Activated CD4-positive, alpha-beta memory T cell treated with anti-CD3 and anti-CD28 coated beads, Interleukin-2, amount 10 ng/mL, durations not matched to agents 7 days and 5 days (primary cell): ENCODE measurements around the gene MKNK2. TPM values are rescaled to one million over a fixed set of nuclear protein-coding genes. Genes with fewer than 3 reads are reported as not detected.

ENCODE experiments used
- CTCF ChIA-PET: fragments of 350-600 bp; sonication (Branson Sonifier 250); formaldehyde crosslinking; loops from one replicate; lab custom pipeline; 2021; ENCODE audit warnings: antibody characterized with exemption, inconsistent platforms; lab: Charles Lee
- POLR2A ChIA-PET: fragments of 350-600 bp; sonication (Branson Sonifier 250); formaldehyde crosslinking; loops from one replicate; lab custom pipeline; 2021; ENCODE audit warnings: antibody characterized with exemption; lab: Charles Lee
- DNase-seq: peaks from one replicate; pipeline ENCODE4 v3.0.0-alpha.2; 2020
- H3K27ac Mint-ChIP-seq: one replicate; pipeline ENCODE4 v1.8.0; 2021; ENCODE audit warnings: mild to moderate bottlenecking, mixed read lengths
- H3K27me3 Mint-ChIP-seq: one replicate; pipeline ENCODE4 v1.8.0; 2021; ENCODE audit warnings: mixed read lengths
- H3K36me3 Mint-ChIP-seq: one replicate; pipeline ENCODE4 v1.8.0; 2021; ENCODE audit warnings: low read depth, mixed read lengths
- H3K4me1 Mint-ChIP-seq: one replicate; pipeline ENCODE4 v1.8.0; 2021; ENCODE audit warnings: mixed read lengths
- H3K4me3 Mint-ChIP-seq: one replicate; pipeline ENCODE4 v1.8.0; 2021; ENCODE audit warnings: mild to moderate bottlenecking, mixed read lengths
- H3K9me3 Mint-ChIP-seq: one replicate; pipeline ENCODE4 v1.8.0; 2021; ENCODE audit warnings: mixed read lengths
- total RNA-seq, 2 experiments: library from RNA; stranded (reverse); gene quantifications; one replicate each; pipeline ENCODE4 v1.2.3, GENCODE V29; 2021

The MKNK2 gene
- total RNA-seq, 2 experiments from 2014 or later, result 239 to 253 TPM

DNA sequence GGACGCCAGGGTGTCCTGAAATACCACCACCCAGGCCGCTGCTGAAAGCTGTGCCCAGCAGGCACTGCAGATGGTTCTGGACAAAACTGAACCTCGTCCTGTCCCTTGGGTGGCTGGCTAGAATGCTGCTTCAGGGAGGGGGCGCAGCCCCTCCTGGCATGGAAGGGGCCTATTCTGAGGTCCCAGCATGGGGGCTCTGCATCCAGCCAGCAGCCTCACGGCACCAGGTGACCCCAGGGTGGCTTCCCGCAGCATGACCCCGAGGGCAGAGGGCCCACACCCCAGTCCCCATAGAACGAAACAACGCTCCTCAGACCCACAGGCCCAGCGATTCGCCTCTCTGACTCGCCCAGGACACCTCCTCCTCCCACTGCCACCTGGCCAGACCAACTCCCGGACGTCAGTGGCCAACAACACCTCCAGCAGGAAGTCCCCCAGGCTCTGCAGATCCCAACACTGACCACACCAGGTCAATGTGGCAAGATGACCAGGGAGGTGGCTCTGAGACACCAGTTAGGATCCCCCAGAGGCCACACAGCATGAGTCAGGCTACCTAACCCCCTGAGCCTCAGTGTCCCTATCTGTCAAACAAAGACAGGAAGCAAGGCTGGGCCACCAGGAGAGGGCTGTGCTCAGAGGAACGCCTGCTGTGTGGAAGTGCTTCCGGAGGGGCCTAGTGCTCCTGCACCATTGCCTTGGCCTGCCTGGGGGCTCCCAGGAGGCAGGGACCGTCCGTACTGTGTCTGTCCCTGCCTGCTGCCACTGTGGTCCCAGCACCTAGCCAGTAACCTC is 6.1 kb downstream of the MKNK2 start:
- Mint-ChIP-seq H3K27ac (peak overlapping the region; percentile 45), H3K27me3 (no peaks in the 10 kb centered on the region), H3K9me3 (no peaks in the 10 kb centered on the region), H3K36me3 (peaks cover 29% of the 10 kb centered on the region), H3K4me1 (peaks cover 60% of the 10 kb centered on the region), H3K4me3 (no peak overlapping the region)
- ChIA-PET CTCF (no interaction called here), POLR2A (interaction anchor here (1.4 kb wide), 1 partner anchor 12 kb away, joined by 6 read pairs; no protein-coding TSS in a partner anchor)
- DNase-seq, result peak; percentile 14

DNA sequence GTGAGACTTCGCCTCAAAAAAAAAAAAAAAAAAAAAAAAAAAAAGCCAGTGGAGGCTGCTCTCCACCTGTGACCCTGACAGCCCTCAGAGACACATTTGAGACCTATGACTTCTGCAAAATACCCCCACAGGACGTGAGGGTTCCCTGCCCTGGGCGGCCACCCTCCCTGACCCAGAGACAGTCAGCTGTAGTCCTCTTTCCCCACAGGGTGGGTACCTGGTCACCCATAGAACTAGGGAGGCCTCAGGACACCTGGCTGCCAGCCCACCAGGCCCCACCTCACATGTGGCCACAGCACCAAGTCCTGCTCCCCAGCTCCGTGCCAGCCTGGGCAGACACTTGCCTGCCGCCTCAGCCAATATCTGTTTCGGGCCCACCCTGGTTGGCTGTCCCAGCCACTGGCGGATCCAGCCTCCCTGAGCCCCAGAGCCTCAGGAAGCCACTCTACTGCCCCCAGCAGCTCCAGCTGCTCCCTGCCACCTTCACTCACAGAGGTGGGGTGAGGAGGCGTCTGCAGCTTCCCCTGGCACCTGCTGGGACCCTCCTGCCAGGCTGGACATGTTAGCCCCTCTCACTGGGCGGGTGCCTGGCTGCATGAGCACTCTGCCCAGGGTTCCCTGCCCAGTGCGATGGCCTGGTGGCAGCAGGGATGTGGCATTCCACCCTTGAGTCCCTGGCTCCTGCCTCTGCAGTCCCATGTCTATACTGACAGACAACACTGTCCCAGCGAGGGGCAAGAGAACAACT is 6.9 kb downstream of the MKNK2 start:
- DNase-seq, result no peak
- peaks cover 28% of the 10 kb centered on the region for H3K36me3 Mint-ChIP-seq
- POLR2A ChIA-PET, result interaction anchor here (0.9 to 3.2 kb wide), 4 partner anchors 8 to 12 kb away, joined by 3 to 25 read pairs (median 6); partner anchors contain the start of gene MKNK2
- H3K9me3 Mint-ChIP-seq, result no peaks in the 10 kb centered on the region
- CTCF ChIA-PET, result interaction anchor here (0.6 to 0.7 kb wide), 2 partner anchors 13 to 24 kb away, joined by 3 read pairs; no protein-coding TSS in a partner anchor
- no peak overlapping the region for H3K4me3 Mint-ChIP-seq
- no peaks in the 10 kb centered on the region for H3K27me3 Mint-ChIP-seq
- H3K4me1 Mint-ChIP-seq, result peaks cover 53% of the 10 kb centered on the region
- peak overlapping the region; percentile 68 for H3K27ac Mint-ChIP-seq

DNA sequence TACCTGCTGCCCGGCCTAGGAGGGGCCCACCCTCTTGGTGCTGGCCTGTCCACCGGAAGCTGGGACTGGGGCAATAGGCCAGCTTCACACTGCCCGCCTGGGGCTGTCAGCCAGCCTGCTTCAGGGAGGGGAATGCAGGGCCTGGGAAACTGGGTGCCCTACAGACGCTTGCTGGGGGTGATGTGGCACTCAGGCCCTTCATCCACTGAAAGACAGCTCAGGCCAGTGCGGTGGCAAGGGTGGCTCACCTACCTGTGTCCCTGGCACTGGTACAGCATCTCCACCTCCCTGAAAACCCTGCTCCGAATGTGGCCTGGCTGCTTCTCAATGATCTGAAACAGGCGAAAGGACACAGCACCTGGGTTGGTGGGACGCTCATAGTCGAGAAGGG is 7.8 kb downstream of the MKNK2 start:
- H3K36me3 Mint-ChIP-seq, result peaks cover 30% of the 10 kb centered on the region
- peak overlapping the region; percentile 77 for H3K27ac Mint-ChIP-seq
- POLR2A ChIA-PET, result interaction anchor here (0.9 to 3.2 kb wide), 8 partner anchors 9 to 52 kb away, joined by 3 to 25 read pairs (median 6); partner anchors contain the start of genes MKNK2 and MOB3A
- H3K9me3 Mint-ChIP-seq, result no peaks in the 10 kb centered on the region
- peaks cover 45% of the 10 kb centered on the region for H3K4me1 Mint-ChIP-seq
- no peaks in the 10 kb centered on the region for H3K27me3 Mint-ChIP-seq
- peak overlapping the region; percentile 30 for H3K4me3 Mint-ChIP-seq
- CTCF ChIA-PET, result interaction anchor here (0.6 to 1.0 kb wide), 3 partner anchors 12 to 1089 kb away, joined by 3 to 4 read pairs (median 3); no protein-coding TSS in a partner anchor
- DNase-seq, result no peak

DNA sequence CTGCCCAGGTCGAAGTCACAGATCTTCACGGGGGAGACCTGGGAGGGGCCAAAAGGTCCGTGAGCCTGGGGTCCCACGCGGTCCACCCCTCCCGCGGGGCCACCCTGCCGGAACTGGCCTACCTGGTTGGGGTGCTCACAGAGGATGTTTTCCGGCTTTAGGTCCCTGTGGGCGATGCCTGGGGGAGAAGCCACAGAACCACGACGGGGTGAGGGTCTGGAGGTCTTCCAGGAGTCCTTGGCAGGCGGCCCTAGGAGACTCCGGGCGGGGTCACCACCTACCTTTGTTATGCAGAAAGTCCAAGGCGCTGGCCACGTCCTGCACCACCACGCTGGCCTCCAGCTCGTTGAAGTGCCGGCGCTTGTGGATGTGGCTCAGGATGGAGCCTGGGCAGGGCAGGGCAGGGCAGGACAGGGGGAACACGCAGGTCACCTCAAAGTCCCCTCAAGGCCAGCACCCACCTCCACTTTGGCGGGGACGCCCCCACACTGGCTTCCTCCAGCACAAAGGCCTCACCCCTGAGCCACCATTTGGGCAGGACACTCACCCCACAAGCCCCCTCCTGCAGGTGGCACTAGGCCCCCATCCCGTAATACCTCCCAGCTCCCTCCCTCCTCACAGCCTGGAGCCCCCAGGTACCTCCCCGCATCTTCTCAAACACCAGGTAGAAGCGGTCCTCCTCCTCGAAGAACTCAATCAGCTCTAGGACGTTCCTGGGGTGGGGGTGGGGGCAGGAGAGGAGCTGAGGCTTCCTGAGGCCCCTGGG is 8.4 kb downstream of the MKNK2 start:
- POLR2A ChIA-PET, result interaction anchor here (0.8 to 3.2 kb wide), 14 partner anchors 10 to 193 kb away, joined by 3 to 25 read pairs (median 6); partner anchors contain the start of genes AP3D1, MKNK2 and MOB3A
- CTCF ChIA-PET, result interaction anchor here (0.6 to 2.5 kb wide), 9 partner anchors 9 to 1089 kb away, joined by 3 to 14 read pairs (median 4); partner anchors contain the start of gene MKNK2
- Mint-ChIP-seq H3K27me3 (no peaks in the 10 kb centered on the region), H3K36me3 (peaks cover 29% of the 10 kb centered on the region), H3K4me3 (peak overlapping the region; percentile 58), H3K4me1 (peaks cover 40% of the 10 kb centered on the region), H3K27ac (peak overlapping the region; percentile 77), H3K9me3 (no peaks in the 10 kb centered on the region)
- no peak for DNase-seq

DNA sequence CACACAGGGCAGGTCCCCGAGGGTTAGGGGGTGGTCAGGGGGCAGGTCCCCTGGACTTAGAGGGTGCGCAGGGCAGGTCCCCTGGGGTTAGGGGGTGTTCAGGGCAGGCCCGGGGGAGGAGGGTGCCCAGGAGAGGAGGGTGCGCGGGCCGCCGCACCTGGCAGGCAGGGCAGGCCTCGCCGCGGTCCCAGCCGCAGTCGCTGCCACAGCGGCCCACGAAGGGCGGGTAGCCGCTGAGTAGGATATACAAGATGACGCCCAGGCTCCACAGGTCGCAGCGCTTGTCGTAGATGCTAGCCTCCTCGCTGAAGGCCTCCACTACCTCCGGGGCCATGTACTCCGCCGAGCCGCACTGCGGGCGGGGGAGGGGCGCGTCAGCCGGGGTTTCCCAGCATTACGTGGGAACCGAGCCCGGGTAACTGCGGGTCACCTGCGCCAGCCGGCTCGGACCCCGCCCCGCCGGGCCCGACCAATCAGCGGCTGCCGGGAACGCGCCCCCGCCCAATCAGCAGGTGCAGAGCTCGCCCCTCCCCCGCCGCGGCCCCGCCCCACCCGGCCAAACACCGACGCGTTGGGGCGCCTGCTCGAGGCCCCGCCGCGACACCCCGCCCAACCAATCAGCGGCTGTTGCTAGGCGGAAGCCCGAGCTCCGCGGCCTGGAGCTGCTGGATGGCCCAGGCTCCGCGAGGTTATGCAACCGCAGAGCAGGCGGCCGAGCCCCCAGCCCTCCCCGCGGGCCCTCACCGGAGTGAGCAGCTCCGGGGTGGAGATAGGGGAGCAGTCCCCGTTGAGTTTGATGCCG is 9.2 kb downstream of the MKNK2 start:
- Mint-ChIP-seq H3K27ac (peak overlapping the region; percentile 79), H3K36me3 (peaks cover 29% of the 10 kb centered on the region), H3K4me1 (peaks cover 34% of the 10 kb centered on the region), H3K27me3 (no peaks in the 10 kb centered on the region), H3K9me3 (no peaks in the 10 kb centered on the region), H3K4me3 (peak overlapping the region; percentile 58)
- CTCF ChIA-PET, result interaction anchor here (0.6 to 2.5 kb wide), 8 partner anchors 10 to 198 kb away, joined by 3 to 14 read pairs (median 4); partner anchors contain the start of gene MKNK2
- peak; percentile 99 for DNase-seq
- POLR2A ChIA-PET, result interaction anchor here (0.8 to 3.2 kb wide), 15 partner anchors 9 to 194 kb away, joined by 3 to 25 read pairs (median 6); partner anchors contain the start of genes AP3D1, MKNK2 and MOB3A

DNA sequence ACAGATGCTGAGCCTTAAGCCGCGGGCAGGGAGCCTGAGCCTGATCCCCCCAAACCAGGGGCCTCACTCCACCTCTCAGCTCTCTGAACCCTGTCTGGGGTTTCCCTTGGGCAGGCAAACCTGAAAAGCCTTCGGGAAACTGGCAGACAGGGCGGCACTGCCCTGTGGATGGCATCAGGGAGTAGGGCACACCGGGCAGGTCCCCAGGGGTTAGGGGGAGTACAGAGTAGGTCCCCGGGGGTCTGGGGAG is 9.7 kb downstream of the MKNK2 start:
- ChIA-PET CTCF (interaction anchor here (1.2 to 2.5 kb wide), 2 partner anchors 11 to 22 kb away, joined by 3 to 11 read pairs; no protein-coding TSS in a partner anchor), POLR2A (interaction anchor here (0.8 to 3.2 kb wide), 4 partner anchors 8 to 44 kb away, joined by 3 to 25 read pairs (median 12); partner anchors contain the start of gene MKNK2)
- Mint-ChIP-seq H3K27me3 (no peaks in the 10 kb centered on the region), H3K27ac (peak overlapping the region; percentile 79), H3K4me3 (peak overlapping the region; percentile 35), H3K36me3 (peaks cover 28% of the 10 kb centered on the region), H3K4me1 (peaks cover 34% of the 10 kb centered on the region), H3K9me3 (no peaks in the 10 kb centered on the region)
- no peak for DNase-seq

DNA sequence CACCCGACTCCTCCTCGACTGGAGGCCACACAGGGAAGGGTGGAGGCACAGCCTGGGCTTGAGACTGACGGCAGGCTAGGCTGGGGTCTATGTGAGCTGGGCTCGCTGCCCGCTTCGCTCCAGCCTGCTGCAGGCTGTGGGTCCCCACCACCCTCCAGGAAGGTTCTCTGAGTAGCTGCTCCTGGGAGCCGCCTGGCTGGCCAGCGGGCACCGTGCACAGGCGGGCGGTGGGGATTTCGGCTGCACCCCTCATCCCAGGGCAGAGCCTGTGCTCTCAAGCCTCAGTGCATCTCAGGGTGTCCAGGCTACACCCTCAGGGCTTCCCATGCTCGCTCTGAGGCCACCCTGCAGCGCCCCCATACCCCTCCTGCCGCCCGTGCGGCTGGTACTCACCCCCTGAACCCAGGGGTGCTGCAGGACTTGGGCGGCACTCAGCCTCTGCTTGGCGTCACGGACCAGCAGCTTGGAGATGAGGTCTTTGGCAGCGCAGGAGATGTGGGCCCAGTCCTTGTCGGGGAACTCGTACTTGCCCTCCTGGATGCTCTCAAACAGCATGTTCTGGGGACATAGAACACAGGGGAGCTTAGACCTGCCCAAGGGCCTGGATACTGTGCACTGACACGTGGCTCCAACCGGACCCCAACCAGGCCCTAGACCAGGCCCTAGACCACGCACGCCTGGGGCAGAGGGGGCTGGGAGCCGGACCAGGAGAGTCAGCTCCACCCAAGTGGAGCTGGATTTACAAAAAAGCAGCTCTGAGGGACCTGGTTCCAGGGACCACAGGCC is 10.2 kb downstream of the MKNK2 start:
- no peak overlapping the region for H3K4me3 Mint-ChIP-seq
- H3K36me3 Mint-ChIP-seq, result peaks cover 28% of the 10 kb centered on the region
- ChIA-PET POLR2A (interaction anchor here (0.8 to 3.9 kb wide), 5 partner anchors 8 to 44 kb away, joined by 3 to 25 read pairs (median 20); partner anchors contain the start of gene MKNK2), CTCF (interaction anchor here (1.2 to 2.5 kb wide), 2 partner anchors 10 to 21 kb away, joined by 3 to 11 read pairs; no protein-coding TSS in a partner anchor)
- no peaks in the 10 kb centered on the region for H3K9me3 Mint-ChIP-seq
- peaks cover 34% of the 10 kb centered on the region for H3K4me1 Mint-ChIP-seq
- no peak for DNase-seq
- H3K27me3 Mint-ChIP-seq, result no peaks in the 10 kb centered on the region
- peak overlapping the region; percentile 79 for H3K27ac Mint-ChIP-seq

DNA sequence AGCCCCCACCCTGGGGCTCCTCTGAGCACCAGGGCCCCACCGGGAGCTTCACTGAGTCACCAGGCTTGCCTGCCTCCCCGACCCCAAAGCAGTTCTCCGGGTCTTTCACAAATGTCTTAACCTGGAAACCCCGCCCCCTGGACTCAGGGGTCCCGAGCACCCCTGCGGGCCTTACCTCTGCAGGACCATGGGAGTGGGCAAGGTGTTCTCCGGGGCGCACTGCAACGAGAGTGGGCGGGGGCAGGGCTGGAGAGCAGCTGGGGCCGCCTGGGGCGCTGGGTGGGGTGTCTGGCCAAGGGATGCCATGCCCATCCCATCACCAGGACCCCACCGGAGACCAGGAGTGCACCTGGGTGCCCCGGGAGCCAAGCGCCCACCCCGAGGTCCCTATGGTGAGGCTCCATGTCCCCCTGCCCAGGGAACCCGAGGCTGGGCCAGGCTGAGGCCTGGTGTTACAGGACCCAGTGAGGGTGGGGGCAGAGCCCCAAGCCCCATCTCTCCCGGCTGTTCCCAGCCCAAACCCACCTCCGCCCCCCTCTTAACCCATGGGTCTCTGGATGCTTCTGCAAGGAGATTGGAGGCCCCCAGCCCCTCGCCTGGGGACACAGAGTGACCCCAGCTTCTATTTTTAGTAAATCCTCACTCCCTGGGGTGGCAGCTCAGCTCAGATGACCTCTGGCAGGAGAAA is 10.9 kb downstream of the MKNK2 start:
- H3K27ac Mint-ChIP-seq, result no peak overlapping the region
- POLR2A ChIA-PET, result interaction anchor here (0.6 to 3.9 kb wide), 4 partner anchors 7 to 28 kb away, joined by 3 to 20 read pairs (median 14); no protein-coding TSS in a partner anchor
- peaks cover 3% of the 10 kb centered on the region for H3K9me3 Mint-ChIP-seq
- peaks cover 28% of the 10 kb centered on the region for H3K36me3 Mint-ChIP-seq
- CTCF ChIA-PET, result interaction anchor here (2.5 kb wide), 1 partner anchor 20 kb away, joined by 11 read pairs; no protein-coding TSS in a partner anchor
- no peaks in the 10 kb centered on the region for H3K27me3 Mint-ChIP-seq
- no peak overlapping the region for H3K4me3 Mint-ChIP-seq
- H3K4me1 Mint-ChIP-seq, result peaks cover 36% of the 10 kb centered on the region
- no peak for DNase-seq

DNA sequence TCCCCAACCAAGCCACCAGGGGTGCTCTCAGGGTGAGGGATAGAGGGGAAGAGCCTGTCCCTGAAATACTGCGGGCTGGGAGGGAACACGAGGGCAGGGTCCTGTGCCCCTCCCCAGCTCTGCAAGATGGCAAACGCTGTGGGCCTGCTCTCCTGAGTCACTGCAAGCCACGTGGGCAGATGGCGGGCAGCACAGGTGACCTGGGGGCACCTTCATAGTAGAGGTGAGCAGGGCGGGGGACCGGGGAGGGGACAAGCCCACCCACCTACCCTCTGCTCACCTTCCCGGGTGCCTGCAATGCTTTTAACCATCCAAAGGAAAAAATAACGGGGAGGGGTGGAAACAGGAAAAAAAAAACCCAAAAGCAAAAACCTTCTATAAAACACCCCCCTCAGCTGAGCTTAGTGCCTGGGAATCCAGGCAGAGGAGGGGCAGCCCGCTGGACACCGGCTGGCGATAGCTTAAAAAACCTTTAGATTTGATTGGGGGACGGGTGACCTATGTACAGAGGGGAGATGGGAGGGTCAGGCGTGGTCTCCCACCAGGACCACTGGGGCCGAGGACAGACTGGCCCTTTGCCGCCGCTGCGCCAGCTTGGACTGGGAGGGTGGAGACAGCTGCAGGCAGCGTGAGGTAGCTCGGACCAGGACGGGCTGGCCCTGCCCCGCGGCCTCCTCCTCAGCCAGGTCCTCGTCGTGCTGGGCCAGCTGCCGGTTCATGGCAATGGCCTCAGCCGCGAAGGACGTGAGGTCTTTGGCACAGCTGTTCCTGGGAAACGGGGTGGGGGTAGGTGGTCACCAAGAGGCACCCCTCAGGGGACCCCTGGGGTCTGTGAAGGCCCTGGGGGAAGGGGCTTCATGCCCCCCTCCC is 11.7 kb downstream of the MKNK2 start:
- Mint-ChIP-seq H3K36me3 (peaks cover 28% of the 10 kb centered on the region), H3K4me3 (no peak overlapping the region), H3K9me3 (peaks cover 3% of the 10 kb centered on the region), H3K4me1 (peaks cover 38% of the 10 kb centered on the region), H3K27ac (no peak overlapping the region), H3K27me3 (no peaks in the 10 kb centered on the region)
- no peak for DNase-seq
- ChIA-PET POLR2A (interaction anchor here (0.6 to 3.9 kb wide), 4 partner anchors 10 to 48 kb away, joined by 3 to 20 read pairs (median 5); no protein-coding TSS in a partner anchor), CTCF (no interaction called here)
